Colonic mucosa (tissue), 4 donors: Measurements from ENCODE around the gene NHLH1. TPM values are rescaled to one million over a fixed set of nuclear protein-coding genes. Genes with fewer than 3 reads are reported as not detected.

Source experiments
- DNase-seq: peaks from one replicate; pipeline ENCODE4 v3.0.0-alpha.2; 2020
- H3K27ac ChIP-seq: fragments of 200-600 bp; one replicate; pipeline ENCODE4 v1.8.0; 2021
- H3K27me3 ChIP-seq: fragments of 200-600 bp; one replicate; pipeline ENCODE4 v1.8.0; 2021
- H3K36me3 ChIP-seq: fragments of 200-600 bp; one replicate; pipeline ENCODE4 v1.8.0; 2021
- H3K4me1 ChIP-seq: fragments of 200-600 bp; one replicate; pipeline ENCODE4 v1.8.0; 2021; ENCODE audit warnings: mild to moderate bottlenecking
- H3K4me3 ChIP-seq: fragments of 200-600 bp; one replicate; pipeline ENCODE4 v1.8.0; 2021
- H3K9ac ChIP-seq, 2 donors: one replicate each; pipeline ENCODE4 v1.7.0; 2013; ENCODE audit warnings: control low read depth in 2 of 2, low read depth in 2 of 2, low read length in 2 of 2
- H3K9me3 ChIP-seq: fragments of 200-600 bp; one replicate; pipeline ENCODE4 v1.8.0; 2021
- CTCF ChIP-seq: fragments of 200-600 bp; IDR thresholded peaks from one replicate; pipeline ENCODE4 v1.8.0; 2022; ENCODE audit warnings: antibody characterized with exemption, mild to moderate bottlenecking
- intact Hi-C: fragments of 100-400 bp; cut with DNase I; formaldehyde crosslinking; loops from one replicate; pipeline ENCODE4 v1.14.1; 2022
- total RNA-seq, 2 donors: library from RNA; stranded (reverse); fragmentation: NEBNext Ultra II Directional in 1 of 2; extraction: Animal tissue kit (Norgen Biotek cat#: 25700) in 1 of 2; gene quantifications; one replicate each; pipeline ENCODE4 v1.2.1, GENCODE V29; 2021
- donor health status: healthy.
- donor health status: DM: no; HTN: no; CAD: no.
- donor health status: DM: no; HTN: no; CAD: no.

NHLH1 gene
- total RNA-seq, 2 donors from 2014 or later: 0.12 TPM; not detected in 1

DNA sequence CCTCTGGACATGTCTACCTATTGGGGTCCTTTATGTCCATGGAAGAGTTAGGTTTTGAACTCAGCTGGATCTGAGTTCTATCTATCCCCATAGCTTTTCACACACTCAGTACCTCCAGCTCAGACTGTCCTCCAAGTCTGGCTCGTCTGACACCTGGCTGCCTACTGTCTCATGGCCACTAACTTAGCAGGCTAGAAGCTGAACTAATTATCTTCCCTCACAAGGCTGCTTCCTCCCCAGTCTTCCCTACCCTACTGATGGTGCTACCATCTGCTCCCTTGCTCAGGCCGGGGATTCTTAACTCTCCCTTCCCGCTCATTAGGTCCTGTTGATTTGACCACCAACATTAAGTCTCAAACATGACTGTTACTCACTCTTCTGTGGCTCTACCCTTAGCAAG lies 46.8 kb downstream of the NHLH1 start:
- no peaks in the 10 kb centered on the region for H3K4me1 ChIP-seq
- H3K9me3 ChIP-seq: no peaks in the 10 kb centered on the region
- intact Hi-C loops: loop anchor here (2.0 kb wide), 1 partner anchor 59 kb away; no protein-coding TSS in a partner anchor
- no peak overlapping the region for H3K9ac ChIP-seq
- no peak for TF ChIP-seq CTCF
- H3K27me3 ChIP-seq: no peaks in the 10 kb centered on the region
- no peak for DNase-seq
- no peaks in the 10 kb centered on the region for H3K36me3 ChIP-seq
- H3K4me3 ChIP-seq: no peak overlapping the region
- no peak overlapping the region for H3K27ac ChIP-seq

DNA sequence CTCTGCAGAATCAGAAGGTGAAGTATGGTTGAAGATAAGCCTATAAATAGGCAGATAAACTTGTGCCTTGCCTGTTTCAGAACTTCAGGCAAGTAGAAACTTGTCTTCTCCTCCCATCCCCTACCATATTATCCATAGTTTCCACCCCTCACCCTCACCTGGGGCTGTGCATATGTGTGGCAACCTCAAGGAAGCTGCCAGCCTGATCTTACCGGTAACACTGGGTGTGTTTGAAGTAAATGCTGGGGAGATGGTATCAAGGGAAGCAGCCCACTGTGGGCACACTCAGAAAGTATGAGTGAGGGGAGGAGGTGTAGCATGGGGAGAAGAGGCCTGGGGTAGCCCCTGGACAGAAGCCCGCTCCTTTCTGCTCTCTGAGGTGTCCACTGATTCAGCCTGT lies 48.0 kb downstream of the NHLH1 start:
- intact Hi-C loops: loop anchor here (2.0 kb wide), 1 partner anchor 60 kb away; no protein-coding TSS in a partner anchor
- no peak for TF ChIP-seq CTCF

DNA sequence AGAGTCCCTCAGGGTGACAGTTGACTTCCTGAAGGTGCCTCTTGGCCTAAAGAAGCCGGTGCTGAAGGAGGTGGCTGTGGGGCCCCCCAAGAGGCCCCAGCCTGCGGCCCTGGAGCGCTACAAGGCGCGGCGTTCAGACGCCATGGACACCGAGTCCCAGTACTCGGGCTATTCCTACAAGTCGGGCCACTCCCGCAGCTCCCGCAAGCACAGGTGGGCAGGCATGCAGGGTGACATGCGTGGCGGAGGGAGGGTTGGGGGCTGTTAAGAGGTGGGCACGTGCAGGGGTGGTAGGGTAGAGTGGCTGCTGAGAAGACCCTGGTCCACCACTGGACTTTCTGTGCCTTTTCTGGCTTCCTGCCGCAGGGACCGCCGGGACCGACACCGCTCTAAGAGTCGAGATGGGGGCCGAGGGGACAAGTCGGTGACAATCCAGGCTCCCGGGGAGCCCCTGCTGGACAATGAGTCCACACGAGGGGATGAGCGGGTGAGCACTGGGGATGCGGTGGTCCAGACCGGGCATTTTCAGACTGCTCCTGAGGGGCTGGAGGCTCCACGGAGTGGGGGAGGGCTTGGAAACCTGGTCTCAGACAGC lies 48.9 kb downstream of the NHLH1 start:
- no peak overlapping the region for H3K27ac ChIP-seq
- TF ChIP-seq CTCF: no peak
- DNase-seq: no peak

More for the DNA sequence above, 48.0 kb downstream of the NHLH1 start:
- no peaks in the 10 kb centered on the region for H3K27me3 ChIP-seq
- no peak overlapping the region for H3K4me3 ChIP-seq
- H3K9ac ChIP-seq: no peak overlapping the region
- H3K27ac ChIP-seq: no peak overlapping the region
- no peak for DNase-seq
- no peaks in the 10 kb centered on the region for H3K4me1 ChIP-seq
- H3K36me3 ChIP-seq: no peaks in the 10 kb centered on the region
- no peaks in the 10 kb centered on the region for H3K9me3 ChIP-seq

DNA sequence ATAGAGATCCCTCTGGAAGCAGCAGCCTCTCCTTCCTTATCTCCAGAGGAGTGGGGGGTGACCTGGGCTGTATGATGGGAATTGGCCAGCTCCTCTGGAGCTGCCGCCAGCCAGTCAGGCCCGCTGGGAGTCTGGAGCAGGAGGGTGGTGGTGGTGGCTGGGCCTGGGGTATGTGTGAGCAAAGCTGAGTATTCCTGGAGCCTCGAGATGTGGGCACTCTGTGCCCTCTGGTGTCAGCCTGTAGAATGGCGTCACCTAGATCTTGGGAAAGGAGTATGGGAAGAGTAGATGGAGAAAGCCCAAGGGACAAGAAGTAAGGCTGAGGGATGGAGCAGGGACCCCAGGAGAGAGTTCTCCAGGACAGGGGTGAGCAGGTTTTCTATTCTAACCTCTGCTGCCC lies 49.5 kb downstream of the NHLH1 start:
- H3K27me3 ChIP-seq: no peaks in the 10 kb centered on the region
- no peak overlapping the region for H3K27ac ChIP-seq
- H3K9ac ChIP-seq: no peak overlapping the region
- TF ChIP-seq CTCF: peak; percentile 28
- no peaks in the 10 kb centered on the region for H3K9me3 ChIP-seq
- H3K4me1 ChIP-seq: no peaks in the 10 kb centered on the region
- H3K4me3 ChIP-seq: no peak overlapping the region
- no peak for DNase-seq
- intact Hi-C loops: no loop called here
- H3K36me3 ChIP-seq: no peaks in the 10 kb centered on the region

More for the DNA sequence above, 48.9 kb downstream of the NHLH1 start:
- no peak overlapping the region for H3K4me3 ChIP-seq
- intact Hi-C loops: loop anchor here (2.0 kb wide), 1 partner anchor 61 kb away; no protein-coding TSS in a partner anchor
- H3K36me3 ChIP-seq: no peaks in the 10 kb centered on the region
- H3K9ac ChIP-seq: no peak overlapping the region
- no peaks in the 10 kb centered on the region for H3K9me3 ChIP-seq
- no peaks in the 10 kb centered on the region for H3K4me1 ChIP-seq
- no peaks in the 10 kb centered on the region for H3K27me3 ChIP-seq

- Histone ChIP-seq H3K4me1 (no peaks in the 10 kb centered on the region), H3K9me3 (no peaks in the 10 kb centered on the region), H3K9ac (no peak overlapping the region), H3K27ac (no peak overlapping the region), H3K4me3 (no peak overlapping the region), H3K27me3 (no peaks in the 10 kb centered on the region), H3K36me3 (no peaks in the 10 kb centered on the region)
- no peak for DNase-seq
- intact Hi-C loops: no loop called here
- no peak for TF ChIP-seq CTCF
Measured at GRCh38 chr1:160418483-160418882, 51.6 kb downstream of the NHLH1 start.
